Fibroblast of skin of right quadriceps (primary cell): ENCODE data around the gene ATP5PF.
A peak's percentile ranks its signal among the peaks of the same experiment; 100 is the strongest.
"Not testable (repeated sequence)": the region's sequence is repeated elsewhere in the genome, so short reads cannot be mapped to it uniquely, and the experiment has no call there.

ENCODE experiments used
- DNase-seq: peaks from one replicate; pipeline ENCODE4 v3.0.0-alpha.2; 2013

Gene ATP5PF

DNA sequence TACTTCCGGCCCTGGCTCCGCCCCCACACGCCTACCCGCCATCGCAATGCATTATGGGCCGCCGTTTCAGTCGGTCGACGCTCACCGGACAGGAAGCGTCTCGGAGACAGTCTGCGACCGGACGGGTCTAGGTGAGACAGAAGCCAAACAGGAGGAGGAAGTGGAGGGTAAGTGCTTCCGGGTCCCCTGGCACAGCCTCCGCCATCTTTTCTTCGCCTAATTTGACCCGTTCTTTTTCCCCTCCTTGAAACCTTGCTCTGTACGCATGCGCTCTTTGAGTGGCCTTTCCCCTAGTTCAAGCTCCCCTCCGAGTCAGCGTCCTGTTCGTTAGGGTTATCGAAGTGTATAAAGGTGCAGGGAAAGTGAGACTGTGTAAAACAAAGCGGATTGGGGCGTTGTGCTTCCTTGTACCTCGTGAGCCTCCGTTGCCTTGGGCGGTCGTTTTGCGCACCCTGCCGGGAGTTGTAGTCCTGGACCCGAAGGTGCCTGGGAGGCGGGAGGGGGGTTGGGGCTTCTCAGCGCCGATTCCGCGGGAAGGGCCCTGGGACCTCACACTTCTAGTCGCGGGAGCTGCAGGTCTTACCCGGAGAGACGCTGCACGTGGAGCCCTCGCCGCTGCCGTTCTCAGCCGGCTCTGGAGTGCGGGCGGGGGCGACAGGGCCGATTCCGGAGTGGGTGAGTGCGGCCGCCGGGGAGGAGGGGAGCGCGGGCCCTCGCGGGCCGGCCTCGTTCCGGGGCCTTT lies at the start of gene ATP5PF, which contains the start of gene GABPA:
ATP5PF (minus strand) TSS at position 1 of the 742 bp plus-strand sequence. CDS start 5,110 bp downstream, outside the sequence.
GABPA (plus strand) TSS at position 69 of the 742 bp plus-strand sequence. CDS start 6,627 bp downstream, outside the sequence.
- DNase-seq: peak; percentile 99

DNA sequence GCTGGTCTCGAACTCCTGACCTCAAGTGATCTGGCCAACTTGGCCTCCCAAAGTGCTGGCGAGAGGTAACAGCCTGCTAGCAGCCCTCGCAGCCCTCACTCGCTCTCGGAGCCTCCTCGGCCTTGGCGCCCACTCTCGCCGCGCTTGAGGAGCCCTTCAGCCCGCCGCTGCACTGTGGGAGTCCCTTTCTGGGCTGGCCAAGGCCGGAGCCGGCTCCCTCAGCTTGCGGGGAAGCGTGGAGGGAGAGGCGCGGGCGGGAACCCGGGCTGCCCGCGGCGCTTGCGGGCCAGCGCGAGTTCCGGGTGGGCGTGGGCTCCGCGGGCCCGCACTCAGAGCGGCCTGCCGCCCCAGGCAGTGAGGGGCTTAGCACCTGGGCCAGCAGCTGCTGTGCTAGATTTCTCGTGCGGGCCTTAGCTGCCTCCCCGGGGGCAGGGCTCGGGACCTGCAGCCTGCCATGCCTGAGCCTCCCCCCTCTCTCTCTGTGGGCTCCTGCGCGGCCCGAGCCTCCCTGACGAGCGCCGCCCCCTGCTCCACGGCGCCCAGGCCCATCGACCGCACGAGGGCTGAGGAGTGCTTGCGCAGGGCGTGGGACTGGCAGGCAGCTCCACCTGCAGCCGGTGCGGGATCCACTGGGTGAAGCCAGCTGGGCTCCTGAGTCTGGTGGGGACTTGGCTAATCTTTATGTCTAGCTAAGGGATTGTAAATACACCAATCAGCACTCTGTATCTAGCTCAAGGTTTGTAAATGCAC lies 43.6 kb upstream of the ATP5PF start:
- not testable (repeated sequence) for DNase-seq

DNA sequence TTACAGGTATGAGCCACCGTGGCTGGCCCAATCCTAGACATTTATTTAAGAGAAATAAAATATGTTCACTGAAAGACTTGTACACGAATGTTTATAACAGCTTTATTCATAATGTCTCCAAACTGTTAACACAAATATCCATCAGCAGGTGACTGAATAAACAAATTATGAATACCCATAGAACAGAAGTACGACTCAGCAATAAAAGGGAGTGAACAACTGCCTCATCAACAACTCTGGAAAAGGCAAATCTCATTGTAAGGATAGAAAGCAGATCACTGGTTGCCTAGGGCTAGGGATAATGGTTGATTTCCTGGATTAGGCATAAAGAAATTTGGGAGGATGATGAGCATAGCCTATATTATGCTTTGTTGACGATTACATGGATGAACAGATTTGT lies 41.7 kb upstream of the ATP5PF start:
- DNase-seq: no peak

- DNase-seq: no peak
Observed at GRCh38 chr21:25772686-25773085, 38.0 kb upstream of the ATP5PF start.

- DNase-seq: no peak
Observed at GRCh38 chr21:25767921-25768320, 33.2 kb upstream of the ATP5PF start.

DNA sequence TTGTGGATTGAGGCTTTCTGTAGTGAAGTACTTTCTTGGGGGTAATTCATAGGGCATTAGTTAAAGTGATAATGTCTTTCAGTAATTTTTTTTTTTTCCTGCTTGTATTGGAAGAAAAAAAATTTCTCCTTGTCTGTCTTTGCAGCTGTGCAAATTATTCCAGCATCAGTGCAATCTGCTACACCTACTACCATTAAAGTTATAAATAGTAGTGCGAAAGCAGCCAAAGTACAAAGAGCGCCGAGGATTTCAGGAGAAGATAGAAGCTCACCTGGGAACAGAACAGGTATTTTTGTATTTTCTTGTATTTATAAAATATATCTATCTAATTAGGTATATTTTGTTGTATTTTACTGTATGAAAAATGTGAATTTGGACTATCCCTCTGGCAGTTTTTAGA lies 29.4 kb upstream of the ATP5PF start:
- no peak for DNase-seq

- DNase-seq: no peak
Observed at GRCh38 chr21:25760677-25761076, 26.0 kb upstream of the ATP5PF start.

- DNase-seq: no peak
Observed at GRCh38 chr21:25760061-25760460, 25.4 kb upstream of the ATP5PF start.

GRCh38 chr21:25759573-25759972 lies 24.9 kb upstream of the ATP5PF start:
- DNase-seq: no peak

- DNase-seq: no peak
Observed at GRCh38 chr21:25757531-25757930, 22.8 kb upstream of the ATP5PF start.

- no peak for DNase-seq
Observed at GRCh38 chr21:25756190-25756932, 21.7 kb upstream of the ATP5PF start.

- DNase-seq: no peak
Observed at GRCh38 chr21:25752416-25752815, 17.7 kb upstream of the ATP5PF start.

DNA sequence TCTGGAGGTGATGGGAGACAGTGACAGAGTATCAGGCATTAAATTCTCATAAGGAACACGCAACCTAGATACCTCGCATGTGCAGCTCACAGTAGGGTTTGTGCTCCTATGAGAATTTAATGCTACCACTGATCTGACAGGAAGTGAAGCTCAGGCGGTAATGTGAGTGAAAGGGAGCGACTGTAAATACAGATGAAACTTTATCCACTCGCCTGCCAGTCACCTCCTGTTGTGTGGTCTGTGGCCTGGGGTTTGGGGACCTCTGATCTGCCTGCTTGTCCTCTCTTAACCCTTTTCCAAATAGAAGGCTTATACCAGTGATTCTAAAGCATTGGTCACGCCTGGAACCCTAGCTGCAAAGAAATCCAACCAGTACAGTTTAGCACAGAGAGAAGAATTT lies 15.4 kb upstream of the ATP5PF start:
- DNase-seq: no peak

DNA sequence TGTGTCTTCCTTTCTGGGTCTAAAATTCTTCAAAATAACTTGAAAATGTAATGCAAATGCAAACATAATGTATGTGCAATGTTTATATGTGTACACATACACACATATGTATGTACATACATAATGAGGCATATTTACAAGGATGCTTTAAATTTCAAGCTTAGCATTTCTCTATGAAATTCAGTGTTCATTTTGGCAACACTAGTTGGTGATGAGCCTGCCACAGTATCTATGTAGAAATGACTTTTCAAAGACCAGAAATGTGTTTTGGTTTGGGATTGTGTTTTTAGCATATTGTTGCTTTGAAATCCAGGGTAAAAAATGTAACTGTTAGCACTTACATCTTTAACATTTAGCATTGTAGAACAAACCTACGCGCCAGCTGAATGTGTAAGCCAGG lies 10.2 kb upstream of the ATP5PF start:
- DNase-seq: no peak

- DNase-seq: no peak
Observed at GRCh38 chr21:25742900-25743299, 8.2 kb upstream of the ATP5PF start.

- no peak for DNase-seq
Observed at GRCh38 chr21:25737421-25737820, 2.7 kb upstream of the ATP5PF start.

- peak; percentile 88 for DNase-seq
Observed at GRCh38 chr21:25735646-25736597, 1.2 kb upstream of the ATP5PF start.

DNA sequence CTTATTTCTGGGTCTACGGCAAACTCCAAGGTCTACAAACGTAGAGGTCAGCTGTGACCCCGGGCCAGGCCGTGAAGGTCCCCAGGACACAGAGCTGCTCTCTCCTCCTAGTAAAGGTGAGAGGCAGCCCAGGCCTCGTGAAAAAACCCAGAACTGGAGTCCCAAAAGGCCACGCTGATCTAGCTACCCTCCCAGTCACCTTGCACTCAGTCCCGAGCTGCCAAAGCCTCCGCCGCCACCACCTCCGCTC lies 125 bp downstream of the ATP5PF start:
- DNase-seq: no peak

DNA sequence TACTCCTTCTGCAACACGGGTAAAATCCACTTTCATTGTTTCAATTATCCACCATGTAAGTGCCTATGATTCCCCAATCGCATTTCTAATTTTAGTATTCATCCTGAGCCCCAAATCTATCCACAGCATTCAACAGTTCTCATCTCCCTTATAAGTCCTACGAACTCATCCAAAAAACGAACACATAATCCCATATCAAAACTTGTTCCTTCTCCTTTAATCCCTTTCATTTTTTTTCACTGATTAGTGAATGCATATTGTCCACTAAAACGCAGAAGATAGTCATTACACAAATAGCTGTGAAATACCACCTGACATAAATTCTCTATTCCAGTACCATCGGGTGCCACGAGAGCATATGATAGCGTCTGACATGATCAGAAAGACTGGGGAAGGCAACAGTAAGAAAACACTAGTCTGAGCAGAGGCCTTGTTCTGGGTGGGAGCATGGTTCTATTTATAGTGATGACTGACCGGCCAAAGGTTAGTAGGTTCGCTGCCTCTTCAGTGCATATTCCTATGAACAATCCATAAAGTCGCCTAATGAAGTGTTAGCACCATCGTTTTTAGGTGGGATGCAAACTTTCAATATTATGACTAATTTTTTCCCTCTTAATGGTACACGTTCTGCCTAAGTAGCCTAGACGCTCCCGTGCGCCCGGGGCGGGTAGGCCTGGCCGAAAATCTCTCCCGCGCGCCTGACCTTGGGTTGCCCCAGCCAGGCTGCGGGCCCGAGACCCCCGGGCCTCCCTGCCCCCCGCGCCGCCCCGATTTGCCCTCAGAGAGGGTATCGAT lies 648 bp downstream of the ATP5PF start:
- DNase-seq: peak; percentile 8

DNA sequence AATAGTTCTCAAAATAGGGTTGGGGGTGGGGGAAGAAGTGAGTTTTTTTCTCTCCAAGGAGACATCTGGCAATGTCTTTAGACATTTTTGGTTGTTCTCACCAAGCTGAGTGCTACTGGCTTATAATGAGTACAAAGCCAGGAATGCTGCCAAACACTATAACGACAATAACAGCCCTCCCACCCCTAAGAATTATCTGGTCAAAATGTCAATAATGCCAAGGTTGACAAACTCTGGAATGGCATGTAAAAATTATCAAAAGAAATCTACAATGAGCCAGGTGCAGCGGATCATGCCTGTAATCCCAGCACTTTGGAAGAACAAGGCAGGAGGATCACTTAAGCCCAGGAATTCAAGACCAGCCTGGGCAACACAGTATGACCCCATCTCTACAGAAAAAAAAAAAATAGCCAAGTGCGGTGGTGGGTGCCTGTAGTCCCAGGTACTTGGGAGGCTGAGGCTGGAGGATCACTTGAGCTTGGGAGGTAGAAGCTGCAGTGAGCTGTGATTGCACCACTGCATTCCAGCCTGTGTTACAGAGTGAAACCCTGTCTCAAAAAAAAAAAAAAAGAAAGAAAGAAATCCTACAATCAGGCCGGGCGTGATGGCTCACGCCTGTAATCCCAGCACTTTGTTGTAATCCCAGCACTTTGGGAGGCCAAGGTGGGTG lies 2.5 kb downstream of the ATP5PF start:
- DNase-seq: no peak

GRCh38 chr21:25722631-25723030 lies 12.1 kb downstream of the ATP5PF start:
- DNase-seq: no peak
